ENCODE measurements around the gene JDP2.

JDP2 gene

DNA sequence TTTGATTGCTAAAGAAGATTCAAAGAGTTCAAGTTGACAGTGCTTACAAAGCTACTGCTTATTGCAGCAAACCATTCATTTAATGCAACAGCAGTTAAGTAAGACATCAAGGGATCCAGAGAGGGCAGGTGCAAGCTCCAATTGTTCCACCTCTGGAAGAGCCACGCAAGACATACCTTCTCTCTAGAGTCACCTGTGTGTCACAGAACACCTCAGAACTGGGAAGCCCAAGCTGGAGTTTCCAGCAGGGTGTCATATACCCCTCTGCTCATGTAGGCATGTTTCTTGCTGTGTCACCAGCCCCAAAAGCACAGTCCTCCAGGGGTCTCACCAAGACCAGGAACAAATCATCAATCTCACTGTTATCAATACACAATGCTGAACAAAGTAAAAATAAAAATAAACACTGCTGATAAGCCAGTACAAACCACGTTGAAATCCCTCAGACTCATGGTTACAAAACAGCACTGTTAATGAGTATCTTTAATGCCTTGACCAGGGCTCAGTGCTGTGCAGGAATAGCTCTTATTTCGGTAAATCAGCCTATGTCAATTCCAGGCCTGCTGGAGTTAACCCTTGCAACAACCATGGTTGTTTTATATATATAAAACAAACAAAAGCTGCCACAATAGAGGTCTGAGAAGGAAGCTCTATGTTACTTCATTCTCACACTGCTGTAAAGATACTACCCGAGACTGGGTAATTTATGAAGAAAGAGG is 57.0 kb downstream of the JDP2 start:
- no peak for DNase-seq (ENCODE audit: low read depth)

GRCh38 chr14:75486318-75486717 is 58.5 kb downstream of the JDP2 start:
- no peak for DNase-seq (ENCODE audit: low read depth)

DNA sequence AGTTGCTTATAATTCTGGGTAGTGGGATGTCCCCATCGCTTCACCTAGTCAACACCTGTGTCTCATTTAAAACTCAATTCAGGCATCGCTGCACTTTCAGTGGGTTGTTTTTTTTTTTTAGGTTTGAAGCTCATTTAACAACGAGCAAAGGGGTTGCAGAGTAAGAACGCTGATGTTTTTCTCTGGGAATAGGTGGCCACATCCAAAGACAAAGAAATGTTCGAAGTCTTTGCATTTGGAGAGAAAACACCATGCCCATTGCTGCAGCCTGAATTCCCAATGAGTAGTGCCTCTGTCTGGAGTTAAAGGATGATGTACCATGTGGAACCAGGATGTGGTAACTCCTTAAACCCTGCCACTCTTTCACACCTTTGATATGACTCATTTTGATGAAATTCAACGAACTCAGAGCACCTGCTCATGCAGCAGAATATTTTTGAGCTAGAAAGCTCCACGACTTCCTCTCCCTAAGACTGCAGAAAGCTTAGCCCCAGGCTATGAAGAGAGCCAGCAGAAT is 59.4 kb downstream of the JDP2 start:
- no peak for DNase-seq (ENCODE audit: low read depth)

DNA sequence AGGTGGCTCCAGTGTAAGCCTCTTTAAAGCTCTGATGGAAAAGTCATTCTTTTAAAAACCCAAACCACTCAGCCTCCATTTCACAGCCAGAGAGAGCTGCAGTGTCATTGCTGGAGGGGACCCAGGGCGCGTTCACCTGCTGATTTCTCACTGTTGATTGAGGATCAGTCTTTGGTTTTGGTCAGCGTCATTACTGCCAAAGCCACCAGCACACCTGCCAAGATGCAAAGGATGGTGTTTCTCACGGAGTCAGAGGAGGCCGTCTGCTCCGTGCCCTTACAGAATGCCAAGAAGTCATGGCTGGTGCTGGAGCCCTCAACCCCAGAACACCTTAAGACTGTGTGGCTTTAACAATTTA is 61.6 kb downstream of the JDP2 start:
- DNase-seq (ENCODE audit: low read depth), result no peak

DNA sequence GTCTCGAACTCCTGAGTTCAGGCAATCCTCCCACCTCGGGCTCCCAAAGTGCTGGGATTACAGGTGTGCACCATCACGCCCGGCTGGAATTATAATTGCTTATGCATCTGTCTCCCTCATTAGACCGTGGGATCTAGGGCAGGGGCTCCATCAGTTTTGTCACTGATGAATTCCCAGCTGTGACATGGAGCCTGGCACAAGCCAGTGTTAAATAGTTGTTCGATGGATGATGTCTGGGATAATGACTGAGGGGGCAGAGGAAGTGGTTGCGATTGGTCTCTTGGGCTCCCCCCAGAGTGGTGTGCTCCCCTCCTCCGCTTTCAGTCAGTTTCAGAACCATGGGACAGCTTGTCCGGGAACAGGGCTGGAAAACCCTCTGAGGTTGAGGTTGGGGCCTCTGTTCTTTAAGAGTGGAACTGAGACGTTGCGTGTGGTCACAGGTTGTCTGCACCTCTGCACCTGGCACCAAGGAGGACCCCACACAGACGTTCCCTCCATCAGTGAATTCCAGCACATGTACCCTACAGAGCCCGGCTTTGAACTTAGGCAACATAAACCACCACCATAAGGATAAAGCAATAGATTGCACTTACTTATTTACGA is 63.7 kb downstream of the JDP2 start:
- no peak for DNase-seq (ENCODE audit: low read depth)

GRCh38 chr14:75492832-75493591 is 65.2 kb downstream of the JDP2 start:
- DNase-seq (ENCODE audit: low read depth), result no peak

GRCh38 chr14:75493592-75494087 is 65.8 kb downstream of the JDP2 start:
- no peak for DNase-seq (ENCODE audit: low read depth)

GRCh38 chr14:75494896-75495295 is 67.1 kb downstream of the JDP2 start:
- DNase-seq (ENCODE audit: low read depth), result no peak

DNA sequence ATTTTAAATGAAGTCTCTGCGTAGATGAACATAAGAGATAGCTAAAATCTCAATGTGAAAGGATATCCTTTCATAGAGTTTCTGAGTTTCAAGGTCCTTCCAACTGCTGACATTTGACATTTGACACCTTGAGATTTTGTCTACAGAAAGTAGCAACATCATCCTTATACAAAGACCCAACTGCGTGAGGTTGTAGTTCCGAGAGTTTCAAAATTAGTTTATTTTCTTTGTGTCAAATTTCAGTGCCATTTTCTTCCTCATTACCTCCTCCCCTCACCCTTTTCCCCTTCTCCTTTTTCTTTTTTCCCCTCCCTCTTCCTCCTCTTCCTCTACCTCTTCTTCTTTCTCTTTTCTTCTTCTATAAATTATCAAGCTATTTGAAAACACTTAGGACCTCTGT is 67.6 kb downstream of the JDP2 start:
- DNase-seq (ENCODE audit: low read depth), result no peak

- no peak for DNase-seq (ENCODE audit: low read depth)
Observed at GRCh38 chr14:75495882-75496281, 68.1 kb downstream of the JDP2 start.

DNA sequence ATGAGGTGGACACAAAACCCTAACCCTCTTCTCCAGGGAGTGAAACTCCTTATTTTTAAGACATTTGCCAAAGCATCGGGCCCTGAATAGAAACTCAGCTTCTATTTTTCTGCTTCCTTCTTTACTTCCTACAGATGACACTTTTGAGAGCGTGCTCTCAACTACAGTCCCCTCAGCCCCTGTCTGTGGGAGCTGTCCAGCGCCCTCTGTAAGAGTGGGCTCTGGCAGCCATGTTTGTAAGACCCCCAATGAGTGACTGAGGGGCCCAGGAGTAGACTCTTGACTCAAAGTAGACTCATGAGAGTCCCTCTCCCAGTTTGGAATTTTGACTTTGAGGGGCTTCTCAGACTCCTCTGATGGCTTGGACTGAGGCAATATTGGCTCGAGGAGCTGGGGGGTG is 68.9 kb downstream of the JDP2 start:
- DNase-seq (ENCODE audit: low read depth), result no peak

DNA sequence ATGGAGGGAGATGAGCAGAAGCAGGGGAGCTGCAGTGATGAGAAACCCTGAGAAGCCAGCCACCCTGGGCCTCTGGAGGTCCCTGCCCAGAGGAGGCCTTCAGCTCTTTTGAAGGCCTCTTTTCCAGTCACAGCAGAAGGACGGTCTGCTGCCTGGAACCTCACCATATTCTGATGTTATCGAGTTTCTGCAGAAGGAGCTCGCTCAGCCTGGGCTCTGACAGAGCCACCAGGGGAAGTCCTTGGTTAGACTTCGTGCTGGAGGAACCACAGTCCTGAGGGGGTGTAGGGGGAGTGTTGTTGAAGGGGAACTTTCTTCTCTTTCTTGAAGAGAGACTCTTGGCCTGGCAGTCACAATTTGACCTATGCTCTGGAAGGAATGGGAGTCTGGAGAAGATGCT is 69.4 kb downstream of the JDP2 start:
- DNase-seq (ENCODE audit: low read depth), result no peak

GRCh38 chr14:75497701-75498100 is 69.9 kb downstream of the JDP2 start:
- DNase-seq (ENCODE audit: low read depth), result no peak

DNA sequence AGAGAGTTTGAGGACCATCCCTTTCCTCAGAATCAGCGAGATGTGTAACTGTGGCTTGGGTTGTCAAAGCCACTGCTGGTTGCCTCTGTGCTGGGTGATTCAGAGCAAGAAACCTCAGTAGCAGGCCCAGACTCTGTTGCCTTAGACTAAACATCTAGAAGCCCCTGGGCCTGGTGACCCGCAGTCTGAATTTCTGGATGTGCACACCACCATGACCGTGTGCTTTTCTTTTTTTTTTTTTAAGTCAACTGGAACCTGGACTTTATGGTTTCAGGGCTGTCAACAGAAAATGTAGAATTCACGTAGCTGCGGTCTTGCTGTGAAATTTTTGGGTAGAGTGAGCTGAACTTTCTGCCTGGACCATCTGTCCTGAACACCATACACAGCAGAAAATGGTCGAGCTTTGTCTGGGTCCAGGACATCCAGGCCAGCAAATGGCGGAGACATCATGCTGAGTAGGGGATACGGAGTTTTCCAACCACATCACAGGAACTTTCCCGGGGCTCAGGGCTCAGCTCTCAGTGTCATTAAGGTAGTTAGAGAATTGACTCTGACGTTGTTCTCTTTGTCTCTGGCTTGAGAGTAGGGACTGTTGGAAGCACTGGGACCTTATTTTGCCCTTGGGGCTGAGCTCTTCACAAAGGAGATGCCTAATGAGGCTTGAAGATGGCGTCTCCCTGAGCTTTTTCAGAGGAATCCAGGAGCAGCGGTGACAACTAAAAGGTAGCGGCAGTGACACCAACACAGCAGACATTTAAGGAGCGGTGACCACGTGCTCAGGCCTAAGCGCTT is 71.5 kb downstream of the JDP2 start:
- DNase-seq (ENCODE audit: low read depth), result no peak

DNA sequence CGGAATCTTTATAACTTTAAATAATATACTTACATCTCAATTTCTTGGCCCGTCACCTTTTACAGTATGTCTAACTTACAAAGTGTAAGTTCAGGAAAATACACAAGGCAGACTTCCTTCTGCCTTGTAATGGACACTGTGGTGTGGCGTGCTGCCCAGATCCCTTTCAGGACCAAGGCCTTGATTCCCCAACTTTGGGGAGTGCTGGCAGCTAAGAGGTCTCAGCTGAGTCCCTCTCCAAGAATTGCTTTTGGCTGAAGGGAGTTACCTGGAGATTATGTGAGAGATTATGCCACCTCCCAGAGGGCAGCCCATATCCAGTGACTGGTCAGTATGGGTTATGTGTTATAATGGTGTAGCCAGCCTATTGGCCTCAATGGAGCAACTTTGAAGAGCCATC is 73.3 kb downstream of the JDP2 start:
- no peak for DNase-seq (ENCODE audit: low read depth)

DNA sequence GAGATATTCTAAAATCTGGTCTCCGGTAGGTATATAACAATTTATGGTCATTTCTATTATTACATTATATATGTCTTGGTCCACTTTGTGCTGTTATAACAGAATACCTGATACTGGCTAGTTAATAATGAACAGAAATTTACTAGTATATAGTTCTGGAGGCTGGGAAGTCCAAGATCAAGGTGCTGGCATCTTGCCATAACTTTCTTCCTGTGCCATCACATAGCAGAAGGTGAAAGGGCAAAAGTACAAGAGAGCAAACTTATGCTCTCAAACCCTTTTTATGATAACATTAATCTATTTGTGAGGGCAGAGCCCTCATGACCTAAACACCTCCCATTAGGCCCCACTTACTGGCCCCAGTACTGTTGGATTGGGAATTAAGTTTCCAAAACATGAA is 76.6 kb downstream of the JDP2 start:
- DNase-seq (ENCODE audit: low read depth), result no peak

GRCh38 chr14:75506930-75507329 is 79.1 kb downstream of the JDP2 start:
- no peak for DNase-seq (ENCODE audit: low read depth)

- no peak for DNase-seq (ENCODE audit: low read depth)
Observed at GRCh38 chr14:75510547-75510946, 82.7 kb downstream of the JDP2 start.

DNA sequence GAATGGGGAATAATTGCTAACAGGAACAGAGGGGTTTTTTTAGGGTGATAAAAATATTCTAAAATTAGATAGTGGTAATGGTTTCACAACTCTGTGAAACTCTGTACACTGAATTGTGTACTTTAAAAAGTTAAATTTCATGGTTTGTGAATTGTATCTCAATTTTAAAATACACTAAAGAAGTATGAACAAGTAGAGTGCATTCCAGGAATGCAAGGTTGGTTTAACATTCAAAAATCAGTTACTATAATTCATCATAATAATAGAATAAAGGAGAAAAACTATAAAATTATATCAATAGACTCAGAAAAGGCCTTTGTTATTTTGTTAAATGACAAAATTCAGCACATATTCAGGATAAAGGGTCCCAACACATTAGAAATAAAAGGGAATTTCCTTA is 83.4 kb downstream of the JDP2 start:
- no peak for DNase-seq (ENCODE audit: low read depth)

DNA sequence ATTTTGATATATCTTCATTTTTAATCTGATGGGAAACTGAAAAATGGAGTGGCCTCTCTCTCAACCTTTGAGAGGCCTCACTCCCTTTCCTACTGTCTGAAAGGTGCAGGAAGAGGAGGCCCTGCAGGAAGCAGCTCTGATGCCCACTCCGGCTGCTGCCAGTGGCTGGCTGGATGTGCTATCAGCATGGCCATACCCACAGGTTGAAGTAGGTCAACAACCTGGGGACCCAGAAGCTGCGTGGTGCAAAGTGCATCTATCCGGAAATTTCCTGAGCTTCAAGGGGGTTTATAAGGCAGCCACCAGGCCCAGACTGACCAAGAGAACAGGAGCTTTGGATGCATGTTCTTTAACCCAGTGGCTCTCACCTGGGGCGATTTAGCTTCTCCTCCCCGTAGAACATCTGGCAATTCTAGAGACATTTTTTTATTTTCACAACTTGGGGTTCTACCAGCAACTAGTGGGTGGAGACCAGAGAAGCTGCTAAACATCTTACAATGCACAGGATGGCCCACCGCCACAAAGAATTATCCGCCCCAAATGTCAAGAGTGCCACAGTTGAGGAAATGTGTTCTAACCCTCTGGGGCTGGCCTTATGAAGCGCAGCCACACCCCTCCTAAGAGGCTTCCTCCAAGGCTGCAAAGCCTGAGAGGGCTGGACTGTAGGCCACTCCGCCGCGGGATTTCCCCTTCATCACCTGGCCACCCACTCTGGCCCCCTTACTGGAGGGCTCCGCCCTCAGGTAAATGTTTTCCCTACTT is 86.3 kb downstream of the JDP2 start:
- DNase-seq (ENCODE audit: low read depth), result no peak

Data from T follicular helper cell (primary cell).